GM23338 (cell line): Measurements from ENCODE around the gene RPL34. TPM values are rescaled to one million over a fixed set of nuclear protein-coding genes. Genes with fewer than 3 reads are reported as not detected.

Experiments used
- ATAC-seq: fragments of 200-7000 bp; cut with Tn5 transposase; 3 replicates; pipeline ENCODE4 v1.9.1; 2020
- DNase-seq: peaks from one replicate; pipeline ENCODE4 v3.0.0-alpha.2; 2015; ENCODE audit warnings: low spot score
- H2AFZ ChIP-seq: fragments of 200-600 bp; sonication (generic); 2 replicates; pipeline ENCODE4 v1.8.0; 2016; ENCODE audit warnings: antibody characterized with exemption, mild to moderate bottlenecking, moderate library complexity
- H3F3A ChIP-seq: fragments of 200-600 bp; sonication (generic); replicated peaks from 2 replicates; pipeline ENCODE4 v1.8.0; 2017; ENCODE audit warnings: antibody characterized with exemption, mixed run types, low read depth
- H3K27ac ChIP-seq: fragments of 200-600 bp; sonication (generic); 2 replicates; pipeline ENCODE4 v1.6.1; 2016; ENCODE audit warnings: low read depth
- H3K27me3 ChIP-seq: fragments of 200-600 bp; sonication (generic); 2 replicates; pipeline ENCODE4 v1.8.0; 2016; ENCODE audit warnings: mild to moderate bottlenecking, mixed run types, moderate library complexity; ENCODE audit not compliant: insufficient read depth
- H3K36me3 ChIP-seq: fragments of 200-600 bp; sonication (generic); 2 replicates; pipeline ENCODE4 v1.8.0; 2016; ENCODE audit warnings: mild to moderate bottlenecking; ENCODE audit not compliant: insufficient read depth
- H3K4me1 ChIP-seq: fragments of 200-600 bp; sonication (generic); 2 replicates; pipeline ENCODE4 v1.8.0; 2016; ENCODE audit warnings: mild to moderate bottlenecking, moderate library complexity; ENCODE audit not compliant: insufficient read depth
- H3K4me2 ChIP-seq: fragments of 200-600 bp; sonication (generic); 2 replicates; pipeline ENCODE4 v1.7.1; 2017; ENCODE audit warnings: mixed run types
- H3K4me3 ChIP-seq: fragments of 200-600 bp; sonication (generic); 2 replicates; pipeline ENCODE4 v1.6.1; 2016; ENCODE audit warnings: mixed run types
- H3K79me2 ChIP-seq: fragments of 200-600 bp; sonication (generic); replicated peaks from 2 replicates; pipeline ENCODE4 v1.8.0; 2017; ENCODE audit warnings: mild to moderate bottlenecking; ENCODE audit not compliant: insufficient read depth
- H3K9me2 ChIP-seq: fragments of 200-600 bp; sonication (generic); 2 replicates; pipeline ENCODE4 v1.8.0; 2017; ENCODE audit not compliant: insufficient read depth
- H4K20me1 ChIP-seq: fragments of 200-600 bp; sonication (generic); replicated peaks from 2 replicates; pipeline ENCODE4 v1.8.0; 2017; ENCODE audit warnings: mild to moderate bottlenecking; ENCODE audit not compliant: insufficient read depth
- H3K27ac Mint-ChIP-seq: 2 replicates; pipeline ENCODE4 v1.8.0; 2020; ENCODE audit warnings: inconsistent platforms, mild to moderate bottlenecking, moderate library complexity, mixed read lengths
- H3K27me3 Mint-ChIP-seq: 3 replicates; pipeline ENCODE4 v1.8.0; 2022; ENCODE audit warnings: low read depth, mild to moderate bottlenecking, moderate library complexity, mixed read lengths, inconsistent platforms; ENCODE audit not compliant: insufficient read depth, poor library complexity
- H3K36me3 Mint-ChIP-seq: 3 replicates; pipeline ENCODE4 v1.8.0; 2021; ENCODE audit warnings: low read depth, mild to moderate bottlenecking, inconsistent platforms, moderate library complexity, mixed read lengths
- H3K4me1 Mint-ChIP-seq: 3 replicates; pipeline ENCODE4 v1.8.0; 2020; ENCODE audit warnings: mild to moderate bottlenecking, inconsistent platforms, mixed read lengths
- H3K4me3 Mint-ChIP-seq: 3 replicates; pipeline ENCODE4 v1.8.0; 2021; ENCODE audit warnings: moderate library complexity, mild to moderate bottlenecking, inconsistent platforms, mixed read lengths
- H3K9me3 Mint-ChIP-seq: 3 replicates; pipeline ENCODE4 v1.8.0; 2020; ENCODE audit warnings: moderate library complexity, mild to moderate bottlenecking, inconsistent platforms, mixed read lengths
- CREB1 ChIP-seq: fragments of 250-450 bp; sonication (Bioruptor Pico); IDR thresholded peaks from 2 replicates; pipeline ENCODE4 v1.5.0; 2020; ENCODE audit warnings: low read depth, mild to moderate bottlenecking, moderate library complexity
- JUNB ChIP-seq: IDR thresholded peaks from one replicate; pipeline ENCODE4 v1.6.1; 2016; ENCODE audit warnings: antibody characterized with exemption; ENCODE audit not compliant: unreplicated experiment
- NANOG ChIP-seq: IDR thresholded peaks from 2 replicates; pipeline ENCODE4 v1.6.1; 2016; ENCODE audit warnings: antibody characterized with exemption, borderline replicate concordance
- POLR2AphosphoS5 ChIP-seq: IDR thresholded peaks from 2 replicates; pipeline ENCODE4 v1.6.1; 2016; ENCODE audit warnings: antibody characterized with exemption, low read depth
- ZNF114 ChIP-seq: fragments of 250-450 bp; sonication (Bioruptor Pico); IDR thresholded peaks from 2 replicates; pipeline ENCODE4 v1.5.0; 2020; ENCODE audit warnings: mild to moderate bottlenecking, moderate library complexity
- polyA plus RNA-seq: library from polyadenylated mRNA; unstranded; fragments of >200 nt; fragmentation: Nextera tagmentation; extraction: Ambion mirVana; gene quantifications from 2 replicates; pipeline ENCODE4 v1.2.1, GENCODE V29; 2016
- total RNA-seq: library from RNA; depleted of rRNA; stranded (reverse); fragments of >200 nt; shearing (Covaris generic); gene quantifications from 2 replicates; pipeline ENCODE4 v1.2.3, GENCODE V29; 2014
- TF ChIP-seq, protein P1 (sequence below): fragments of 250-450 bp; sonication (Bioruptor Pico); IDR thresholded peaks from 2 replicates; pipeline ENCODE4 v1.5.0; 2020; ENCODE audit warnings: mild to moderate bottlenecking, moderate library complexity

Gene RPL34
- total and polyA plus RNA-seq, 2 experiments from 2014 or later = 785 to 2,566 TPM

GRCh38 chr4:108637856-108638255 is 17.5 kb downstream of the RPL34 start:
- H3K4me1 Mint-ChIP-seq = no peaks in the 10 kb centered on the region; the same call in 2 of the 3 replicates

More at GRCh38 chr4:108637856-108638255, 17.5 kb downstream of the RPL34 start:
- Mint-ChIP-seq H3K36me3 (peaks cover 32% of the 10 kb centered on the region), H3K27me3 (no peaks in the 10 kb centered on the region), H3K9me3 (no peaks in the 10 kb centered on the region), H3K27ac (no peak overlapping the region), H3K4me3 (no peak overlapping the region)
- ATAC-seq = no peak
- H3F3A ChIP-seq = peaks cover 6% of the 10 kb centered on the region; the same call in 1 of the 2 replicates
- H3K4me3 ChIP-seq = no peak overlapping the region
- no peak overlapping the region for H2AFZ ChIP-seq
- no peak for TF ChIP-seq ZNF114
- no peak for TF ChIP-seq CREB1 (CRISPR knock-in tag)
- TF ChIP-seq NANOG = no peak
- TF ChIP-seq JUNB = no peak
- no peak for TF ChIP-seq POLR2AphosphoS5
- TF ChIP-seq, protein P1, sequence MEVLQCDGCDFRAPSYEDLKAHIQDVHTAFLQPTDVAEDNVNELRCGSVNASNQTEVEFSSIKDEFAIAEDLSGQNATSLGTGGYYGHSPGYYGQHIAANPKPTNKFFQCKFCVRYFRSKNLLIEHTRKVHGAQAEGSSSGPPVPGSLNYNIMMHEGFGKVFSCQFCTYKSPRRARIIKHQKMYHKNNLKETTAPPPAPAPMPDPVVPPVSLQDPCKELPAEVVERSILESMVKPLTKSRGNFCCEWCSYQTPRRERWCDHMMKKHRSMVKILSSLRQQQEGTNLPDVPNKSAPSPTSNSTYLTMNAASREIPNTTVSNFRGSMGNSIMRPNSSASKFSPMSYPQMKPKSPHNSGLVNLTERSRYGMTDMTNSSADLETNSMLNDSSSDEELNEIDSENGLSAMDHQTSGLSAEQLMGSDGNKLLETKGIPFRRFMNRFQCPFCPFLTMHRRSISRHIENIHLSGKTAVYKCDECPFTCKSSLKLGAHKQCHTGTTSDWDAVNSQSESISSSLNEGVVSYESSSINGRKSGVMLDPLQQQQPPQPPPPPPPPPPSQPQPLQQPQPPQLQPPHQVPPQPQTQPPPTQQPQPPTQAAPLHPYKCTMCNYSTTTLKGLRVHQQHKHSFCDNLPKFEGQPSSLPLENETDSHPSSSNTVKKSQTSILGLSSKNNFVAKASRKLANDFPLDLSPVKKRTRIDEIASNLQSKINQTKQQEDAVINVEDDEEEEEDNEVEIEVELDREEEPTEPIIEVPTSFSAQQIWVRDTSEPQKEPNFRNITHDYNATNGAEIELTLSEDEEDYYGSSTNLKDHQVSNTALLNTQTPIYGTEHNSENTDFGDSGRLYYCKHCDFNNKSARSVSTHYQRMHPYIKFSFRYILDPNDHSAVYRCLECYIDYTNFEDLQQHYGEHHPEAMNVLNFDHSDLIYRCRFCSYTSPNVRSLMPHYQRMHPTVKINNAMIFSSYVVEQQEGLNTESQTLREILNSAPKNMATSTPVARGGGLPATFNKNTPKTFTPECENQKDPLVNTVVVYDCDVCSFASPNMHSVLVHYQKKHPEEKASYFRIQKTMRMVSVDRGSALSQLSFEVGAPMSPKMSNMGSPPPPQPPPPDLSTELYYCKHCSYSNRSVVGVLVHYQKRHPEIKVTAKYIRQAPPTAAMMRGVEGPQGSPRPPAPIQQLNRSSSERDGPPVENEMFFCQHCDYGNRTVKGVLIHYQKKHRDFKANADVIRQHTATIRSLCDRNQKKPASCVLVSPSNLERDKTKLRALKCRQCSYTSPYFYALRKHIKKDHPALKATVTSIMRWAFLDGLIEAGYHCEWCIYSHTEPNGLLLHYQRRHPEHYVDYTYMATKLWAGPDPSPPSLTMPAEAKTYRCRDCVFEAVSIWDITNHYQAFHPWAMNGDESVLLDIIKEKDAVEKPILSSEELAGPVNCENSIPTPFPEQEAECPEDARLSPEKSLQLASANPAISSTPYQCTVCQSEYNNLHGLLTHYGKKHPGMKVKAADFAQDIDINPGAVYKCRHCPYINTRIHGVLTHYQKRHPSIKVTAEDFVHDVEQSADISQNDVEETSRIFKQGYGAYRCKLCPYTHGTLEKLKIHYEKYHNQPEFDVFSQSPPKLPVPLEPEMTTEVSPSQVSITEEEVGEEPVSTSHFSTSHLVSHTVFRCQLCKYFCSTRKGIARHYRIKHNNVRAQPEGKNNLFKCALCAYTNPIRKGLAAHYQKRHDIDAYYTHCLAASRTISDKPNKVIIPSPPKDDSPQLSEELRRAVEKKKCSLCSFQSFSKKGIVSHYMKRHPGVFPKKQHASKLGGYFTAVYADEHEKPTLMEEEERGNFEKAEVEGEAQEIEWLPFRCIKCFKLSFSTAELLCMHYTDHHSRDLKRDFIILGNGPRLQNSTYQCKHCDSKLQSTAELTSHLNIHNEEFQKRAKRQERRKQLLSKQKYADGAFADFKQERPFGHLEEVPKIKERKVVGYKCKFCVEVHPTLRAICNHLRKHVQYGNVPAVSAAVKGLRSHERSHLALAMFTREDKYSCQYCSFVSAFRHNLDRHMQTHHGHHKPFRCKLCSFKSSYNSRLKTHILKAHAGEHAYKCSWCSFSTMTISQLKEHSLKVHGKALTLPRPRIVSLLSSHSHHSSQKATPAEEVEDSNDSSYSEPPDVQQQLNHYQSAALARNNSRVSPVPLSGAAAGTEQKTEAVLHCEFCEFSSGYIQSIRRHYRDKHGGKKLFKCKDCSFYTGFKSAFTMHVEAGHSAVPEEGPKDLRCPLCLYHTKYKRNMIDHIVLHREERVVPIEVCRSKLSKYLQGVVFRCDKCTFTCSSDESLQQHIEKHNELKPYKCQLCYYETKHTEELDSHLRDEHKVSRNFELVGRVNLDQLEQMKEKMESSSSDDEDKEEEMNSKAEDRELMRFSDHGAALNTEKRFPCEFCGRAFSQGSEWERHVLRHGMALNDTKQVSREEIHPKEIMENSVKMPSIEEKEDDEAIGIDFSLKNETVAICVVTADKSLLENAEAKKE = no peak
- H3K79me2 ChIP-seq = no peaks in the 10 kb centered on the region
- no peaks in the 10 kb centered on the region for H3K4me1 ChIP-seq
- H3K27ac ChIP-seq = no peak overlapping the region
- no peaks in the 10 kb centered on the region for H3K27me3 ChIP-seq
- H3K9me2 ChIP-seq = no peaks in the 10 kb centered on the region
- DNase-seq = no peak
- H4K20me1 ChIP-seq = no peaks in the 10 kb centered on the region
- H3K36me3 ChIP-seq = peaks cover 12% of the 10 kb centered on the region; the same call in 1 of the 2 replicates
- H3K4me2 ChIP-seq = no peak overlapping the region
